K562 (cell line): Measurements from ENCODE around the gene C19orf67. TPM values are rescaled to one million over a fixed set of nuclear protein-coding genes. Genes with fewer than 3 reads are reported as not detected.

Source experiments
- EP400 ChIP-seq: fragments of 450-650 bp; IDR thresholded peaks from 2 replicates; pipeline ENCODE4 v1.6.1; 2017; ENCODE audit warnings: antibody characterized with exemption, mild to moderate bottlenecking, moderate library complexity
- ETV1 ChIP-seq: fragments of 450-650 bp; conservative IDR thresholded peaks from 2 replicates; pipeline ENCODE4 v1.6.1; 2016; ENCODE audit warnings: missing genetic modification characterization, control low read depth, low read depth, missing compliant biosample characterization
- ETV6 ChIP-seq, 3 experiments: fragments of 150-350 bp in 1 of 3; sonication (generic) in 1 of 3; formaldehyde crosslinking in 1 of 3; IDR thresholded peaks; 2 replicates each; pipeline versions ENCODE4 v1.6.1 to v1.8.0; 2014 to 2022; ENCODE audit warnings: borderline replicate concordance in 2 of 3, low read depth in 2 of 3, antibody characterized with exemption in 1 of 3, low read length in 1 of 3, mild to moderate bottlenecking in 1 of 3, missing genetic modification reagents in 1 of 3
- MECOM ChIP-seq: fragments of 250-450 bp; sonication (Bioruptor Pico); IDR thresholded peaks from 2 replicates; pipeline ENCODE4 v1.8.0; 2022; ENCODE audit warnings: inconsistent platforms
- NCOA6 ChIP-seq: fragments of 450-650 bp; IDR thresholded peaks from 2 replicates; pipeline ENCODE4 v1.6.1; 2017; ENCODE audit warnings: mild to moderate bottlenecking
- POLR2G ChIP-seq: fragments of 200-400 bp; formaldehyde crosslinking; IDR thresholded peaks from 2 replicates; pipeline ENCODE4 v1.6.1; 2017; ENCODE audit warnings: low read depth, mild to moderate bottlenecking, antibody characterized with exemption, low read length, moderate library complexity
- PURB ChIP-seq: sonication (generic); formaldehyde crosslinking; IDR thresholded peaks from 2 replicates; pipeline ENCODE4 v1.9.0; 2021; ENCODE audit warnings: low read depth, mild to moderate bottlenecking, missing genetic modification reagents
- RAD21 ChIP-seq, 2 experiments: fragments of 250-450 bp in 1 of 2; fragments of 450-650 bp in 1 of 2; sonication (Bioruptor Pico) in 1 of 2; formaldehyde crosslinking in 1 of 2; IDR thresholded peaks in 1 of 2; conservative IDR thresholded peaks in 1 of 2; 2 replicates each; pipeline versions ENCODE4 v1.4.0 to v1.8.0; 2020 to 2022; ENCODE audit warnings: mild to moderate bottlenecking in 2 of 2, moderate library complexity in 1 of 2
- ZC3H11A ChIP-seq: IDR thresholded peaks from 2 replicates; pipeline ENCODE4 v1.6.1; 2012; ENCODE audit warnings: low read depth, low read length, improper control_type of control experiment
- ZNF253 ChIP-seq: fragments of 250-450 bp; sonication (Bioruptor Pico); conservative IDR thresholded peaks from 2 replicates; pipeline ENCODE4 v1.6.1; 2021; ENCODE audit warnings: mild to moderate bottlenecking
- polyA plus RNA-seq, 8 experiments: library from polyadenylated mRNA; depleted of rRNA in 4 of 8; stranded (reverse) in 5 of 8; unstranded in 3 of 8; fragments of >200 nt; fragmentation: Nextera tagmentation in 2 of 8; fragmentation: Illumina TruSeq in 1 of 8; extraction: Ambion mirVana in 2 of 8; extraction: Trizol in 1 of 8; gene quantifications; 2 replicates each; pipeline versions ENCODE4 v1.2.1 to v1.2.3, GENCODE V29; 2011 to 2014; ENCODE audit warnings: inconsistent platforms in 1 of 8, missing spikeins in 1 of 8
- total RNA-seq, 7 experiments: library from RNA; depleted of rRNA in 6 of 7; stranded (reverse); fragments of >200 nt in 6 of 7; fragmentation: Illumina TruSeq in 2 of 7; extraction: Trizol in 2 of 7; gene quantifications; 2 replicates each; pipeline versions ENCODE4 v1.2.1 to v1.2.3, GENCODE V29; 2011 to 2021; ENCODE audit warnings: low replicate concordance in 1 of 7
- TF ChIP-seq, protein P1 (sequence below): IDR thresholded peaks from 2 replicates; pipeline ENCODE4 v1.6.1; 2011; ENCODE audit warnings: borderline replicate concordance, low read depth, mild to moderate bottlenecking, moderate library complexity, low read length; ENCODE audit not compliant: insufficient read depth, poor library complexity, severe bottlenecking
- TF ChIP-seq, protein P2 (sequence below): IDR thresholded peaks from 2 replicates; pipeline ENCODE4 v1.6.1; 2011; ENCODE audit not compliant: insufficient read length; ENCODE audit errors: extremely low read depth
- TF ChIP-seq, protein P3 (sequence below): fragments of 250-450 bp; sonication (Bioruptor Pico); IDR thresholded peaks from 2 replicates; pipeline ENCODE4 v1.8.0; 2022; ENCODE audit warnings: inconsistent platforms

Gene C19orf67
- total and polyA plus RNA-seq, 9 of the 15 experiments (the other 6 are each of a cell fraction or from before 2014, with no cell fraction given): 0.29 to 1.8 (median 0.51) TPM; not detected in 3

DNA sequence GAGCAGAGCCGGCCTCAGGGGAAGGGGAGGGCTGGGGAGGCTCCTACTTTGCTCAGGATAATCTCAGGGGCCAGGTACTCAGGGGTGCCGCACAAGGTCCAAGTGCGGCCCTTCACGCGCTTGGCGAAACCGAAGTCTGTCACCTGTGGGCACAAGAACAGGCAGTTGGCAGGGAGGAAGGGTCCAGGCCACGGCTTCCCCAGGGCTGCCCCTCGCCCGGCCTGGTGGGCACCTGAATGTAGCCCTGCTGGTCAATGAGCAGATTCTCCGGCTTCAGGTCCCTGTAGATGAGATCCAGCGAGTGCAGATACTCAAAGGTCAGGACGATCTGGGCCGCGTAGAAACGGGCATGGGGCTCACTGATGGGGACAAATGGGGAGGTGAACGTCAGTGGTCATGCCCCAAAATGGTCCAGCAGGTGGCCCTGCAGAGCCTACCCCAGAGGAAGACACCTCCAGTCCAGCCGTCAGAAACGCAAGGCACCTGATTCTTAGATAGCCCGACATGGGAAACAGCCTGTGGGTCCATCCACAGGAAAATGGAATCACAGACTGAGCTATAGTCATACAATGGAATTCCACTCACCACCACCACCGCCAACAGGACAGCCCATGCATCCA, 12.1 kb upstream of the C19orf67 start (continued):
- TF ChIP-seq, protein P1, sequence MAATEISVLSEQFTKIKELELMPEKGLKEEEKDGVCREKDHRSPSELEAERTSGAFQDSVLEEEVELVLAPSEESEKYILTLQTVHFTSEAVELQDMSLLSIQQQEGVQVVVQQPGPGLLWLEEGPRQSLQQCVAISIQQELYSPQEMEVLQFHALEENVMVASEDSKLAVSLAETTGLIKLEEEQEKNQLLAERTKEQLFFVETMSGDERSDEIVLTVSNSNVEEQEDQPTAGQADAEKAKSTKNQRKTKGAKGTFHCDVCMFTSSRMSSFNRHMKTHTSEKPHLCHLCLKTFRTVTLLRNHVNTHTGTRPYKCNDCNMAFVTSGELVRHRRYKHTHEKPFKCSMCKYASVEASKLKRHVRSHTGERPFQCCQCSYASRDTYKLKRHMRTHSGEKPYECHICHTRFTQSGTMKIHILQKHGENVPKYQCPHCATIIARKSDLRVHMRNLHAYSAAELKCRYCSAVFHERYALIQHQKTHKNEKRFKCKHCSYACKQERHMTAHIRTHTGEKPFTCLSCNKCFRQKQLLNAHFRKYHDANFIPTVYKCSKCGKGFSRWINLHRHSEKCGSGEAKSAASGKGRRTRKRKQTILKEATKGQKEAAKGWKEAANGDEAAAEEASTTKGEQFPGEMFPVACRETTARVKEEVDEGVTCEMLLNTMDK: peak; percentile 21
- TF ChIP-seq ZNF253 (CRISPR knock-in tag): no peak
- TF ChIP-seq, protein P2, sequence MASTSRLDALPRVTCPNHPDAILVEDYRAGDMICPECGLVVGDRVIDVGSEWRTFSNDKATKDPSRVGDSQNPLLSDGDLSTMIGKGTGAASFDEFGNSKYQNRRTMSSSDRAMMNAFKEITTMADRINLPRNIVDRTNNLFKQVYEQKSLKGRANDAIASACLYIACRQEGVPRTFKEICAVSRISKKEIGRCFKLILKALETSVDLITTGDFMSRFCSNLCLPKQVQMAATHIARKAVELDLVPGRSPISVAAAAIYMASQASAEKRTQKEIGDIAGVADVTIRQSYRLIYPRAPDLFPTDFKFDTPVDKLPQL: no peak
- TF ChIP-seq ZC3H11A: no peak
- peak; percentile 34; the same call in 1 of the 2 replicates for TF ChIP-seq POLR2G
- TF ChIP-seq ETV1 (tag): no peak
- TF ChIP-seq RAD21 (CRISPR knock-in tag; conservative IDR thresholded peaks at IDR 0.05 in 1 of 2, IDR thresholded peaks at IDR 0.05 in 1 of 2): peak in 1 of 2 experiments; percentile 43; a peak in 2 of 4 replicates
- no peak for TF ChIP-seq ETV6 (IDR thresholded peaks at IDR 0.05; ENCODE audit: borderline replicate concordance in 1 of 2, low read depth in 2 of 2, low read length in 1 of 2)
- TF ChIP-seq ETV6 (CRISPR knock-in tag; IDR thresholded peaks at IDR 0.05; ENCODE audit: borderline replicate concordance): no peak
- no peak for TF ChIP-seq EP400
- TF ChIP-seq, protein P3, sequence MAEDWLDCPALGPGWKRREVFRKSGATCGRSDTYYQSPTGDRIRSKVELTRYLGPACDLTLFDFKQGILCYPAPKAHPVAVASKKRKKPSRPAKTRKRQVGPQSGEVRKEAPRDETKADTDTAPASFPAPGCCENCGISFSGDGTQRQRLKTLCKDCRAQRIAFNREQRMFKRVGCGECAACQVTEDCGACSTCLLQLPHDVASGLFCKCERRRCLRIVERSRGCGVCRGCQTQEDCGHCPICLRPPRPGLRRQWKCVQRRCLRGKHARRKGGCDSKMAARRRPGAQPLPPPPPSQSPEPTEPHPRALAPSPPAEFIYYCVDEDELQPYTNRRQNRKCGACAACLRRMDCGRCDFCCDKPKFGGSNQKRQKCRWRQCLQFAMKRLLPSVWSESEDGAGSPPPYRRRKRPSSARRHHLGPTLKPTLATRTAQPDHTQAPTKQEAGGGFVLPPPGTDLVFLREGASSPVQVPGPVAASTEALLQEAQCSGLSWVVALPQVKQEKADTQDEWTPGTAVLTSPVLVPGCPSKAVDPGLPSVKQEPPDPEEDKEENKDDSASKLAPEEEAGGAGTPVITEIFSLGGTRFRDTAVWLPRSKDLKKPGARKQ: no peak
- TF ChIP-seq NCOA6: no peak
- TF ChIP-seq PURB (CRISPR knock-in tag): no peak
- no peak for TF ChIP-seq MECOM (CRISPR knock-in tag)
